OCI-LY3 (cell line): ENCODE data around the gene HSBP1.

Source experiments
- H2AFZ ChIP-seq: fragments of 200-600, 300-600 bp; shearing (Covaris generic); 2 replicates; pipeline ENCODE4 v1.6.0; 2014; ENCODE audit warnings: antibody characterized with exemption, low read depth, low read length
- H3K27ac ChIP-seq: fragments of 200-600, 300-600 bp; sonication (generic); 2 replicates; pipeline ENCODE4 v1.5.1; 2014; ENCODE audit warnings: mild to moderate bottlenecking, low read length, moderate library complexity, mixed read lengths
- H3K27me3 ChIP-seq: fragments of 200-600, 300-600 bp; sonication (generic); 2 replicates; pipeline ENCODE4 v1.6.1; 2014; ENCODE audit warnings: low read depth, low read length, mixed read lengths
- H3K36me3 ChIP-seq: fragments of 200-600, 300-600 bp; sonication (generic); replicated peaks from 2 replicates; pipeline ENCODE3; 2014; ENCODE audit warnings: low read depth, low read length, mixed read lengths
- H3K4me1 ChIP-seq: fragments of 300-600, 200-600 bp; sonication (generic); 2 replicates; pipeline ENCODE4 v1.6.1; 2014; ENCODE audit warnings: low read length, mixed read lengths
- H3K4me2 ChIP-seq: fragments of 200-600, 300-600 bp; sonication (generic); 2 replicates; pipeline ENCODE4 v1.6.1; 2014; ENCODE audit warnings: low read length, mixed read lengths
- H3K4me3 ChIP-seq: fragments of 300-600, 200-600 bp; sonication (generic); 2 replicates; pipeline ENCODE4 v1.5.1; 2014; ENCODE audit warnings: antibody characterized with exemption, mild to moderate bottlenecking, low read length, moderate library complexity
- H3K79me2 ChIP-seq: fragments of 300-600, 200-600 bp; shearing (Covaris generic); 2 replicates; pipeline ENCODE4 v1.6.1; 2014; ENCODE audit warnings: mild to moderate bottlenecking, low read length, mixed read lengths
- H3K9ac ChIP-seq: fragments of 300-600, 200-600 bp; shearing (Covaris generic); 2 replicates; pipeline ENCODE4 v1.6.0; 2014; ENCODE audit warnings: mild to moderate bottlenecking, low read length, moderate library complexity
- H3K9me3 ChIP-seq: fragments of 200-600, 300-600 bp; shearing (Covaris generic); 2 replicates; pipeline ENCODE4 v1.6.1; 2014; ENCODE audit warnings: low read length, mixed read lengths; ENCODE audit not compliant: insufficient read depth
- H4K20me1 ChIP-seq: fragments of 200-600, 300-600 bp; sonication (generic); 2 replicates; pipeline ENCODE4 v1.6.1; 2016; ENCODE audit warnings: low read length, mixed read lengths; ENCODE audit not compliant: insufficient read depth
- CTCF ChIP-seq: fragments of 200-600, 300-600 bp; sonication (generic); IDR thresholded peaks from 2 replicates; pipeline ENCODE4 v1.5.1; 2014; ENCODE audit warnings: antibody characterized with exemption, low read length, low read depth
- EZH2phosphoT487 ChIP-seq: fragments of 200-600 bp; shearing (Covaris generic); IDR thresholded peaks from 2 replicates; pipeline ENCODE4 v1.6.1; 2018; ENCODE audit warnings: antibody characterized with exemption, mixed run types, low read depth

Gene HSBP1

GRCh38 chr16:83849421-83849820 lies 41.6 kb downstream of the HSBP1 start:
- H3K27ac ChIP-seq, result no peak overlapping the region
- no peaks in the 10 kb centered on the region for H3K36me3 ChIP-seq
- no peaks in the 10 kb centered on the region for H3K9me3 ChIP-seq
- no peaks in the 10 kb centered on the region for H3K4me1 ChIP-seq
- H3K4me2 ChIP-seq, result no peak overlapping the region
- no peak overlapping the region for H3K9ac ChIP-seq
- H4K20me1 ChIP-seq, result no peaks in the 10 kb centered on the region
- no peaks in the 10 kb centered on the region for H3K79me2 ChIP-seq
- no peak for TF ChIP-seq CTCF
- TF ChIP-seq EZH2phosphoT487, result no peak
- H3K4me3 ChIP-seq, result no peak overlapping the region
- H2AFZ ChIP-seq, result no peak overlapping the region
- no peaks in the 10 kb centered on the region for H3K27me3 ChIP-seq

GRCh38 chr16:83850947-83851346 lies 43.2 kb downstream of the HSBP1 start:
- Histone ChIP-seq H3K4me1 (no peaks in the 10 kb centered on the region), H2AFZ (no peak overlapping the region), H3K36me3 (no peaks in the 10 kb centered on the region), H3K4me2 (no peak overlapping the region), H3K27me3 (no peaks in the 10 kb centered on the region), H4K20me1 (no peaks in the 10 kb centered on the region), H3K4me3 (no peak overlapping the region), H3K27ac (no peak overlapping the region), H3K9me3 (no peaks in the 10 kb centered on the region), H3K79me2 (no peaks in the 10 kb centered on the region), H3K9ac (no peak overlapping the region)
- TF ChIP-seq EZH2phosphoT487 (no peak), CTCF (no peak)

GRCh38 chr16:83851473-83851872 lies 43.7 kb downstream of the HSBP1 start:
- Histone ChIP-seq H3K9ac (no peak overlapping the region), H3K79me2 (no peaks in the 10 kb centered on the region), H3K4me3 (no peak overlapping the region), H3K4me1 (no peaks in the 10 kb centered on the region), H2AFZ (no peak overlapping the region), H3K27ac (no peak overlapping the region), H3K27me3 (no peaks in the 10 kb centered on the region), H3K36me3 (no peaks in the 10 kb centered on the region), H3K4me2 (no peak overlapping the region), H3K9me3 (no peaks in the 10 kb centered on the region), H4K20me1 (no peaks in the 10 kb centered on the region)
- no peak for TF ChIP-seq CTCF
- TF ChIP-seq EZH2phosphoT487, result no peak

- Histone ChIP-seq H3K4me1 (no peaks in the 10 kb centered on the region), H3K9me3 (no peaks in the 10 kb centered on the region), H4K20me1 (no peaks in the 10 kb centered on the region), H3K4me3 (no peak overlapping the region), H2AFZ (no peak overlapping the region), H3K36me3 (no peaks in the 10 kb centered on the region), H3K27ac (no peak overlapping the region), H3K79me2 (no peaks in the 10 kb centered on the region), H3K27me3 (no peaks in the 10 kb centered on the region), H3K4me2 (no peak overlapping the region), H3K9ac (no peak overlapping the region)
- no peak for TF ChIP-seq EZH2phosphoT487
- no peak for TF ChIP-seq CTCF
Measured at GRCh38 chr16:83852774-83853173, 45.0 kb downstream of the HSBP1 start.
